Measurements from ENCODE around the gene DLG2.

DNA sequence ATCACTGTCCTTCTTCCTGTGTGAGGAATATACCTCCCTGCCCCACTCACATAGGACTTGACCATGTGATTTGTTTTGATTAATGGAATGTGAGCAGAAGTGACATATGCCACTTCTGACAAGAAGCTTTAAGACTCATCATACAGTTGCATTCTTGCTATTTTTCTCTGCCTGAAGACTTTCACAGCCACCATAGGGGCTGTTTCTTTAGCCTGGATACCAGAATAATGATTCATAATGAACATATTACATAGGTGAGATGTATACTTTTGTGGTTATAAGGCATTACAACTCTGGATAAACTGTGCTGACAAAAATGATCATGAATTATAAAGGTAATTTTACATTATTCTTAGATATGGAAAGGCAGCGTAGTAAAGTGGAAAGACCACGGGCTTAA, 798.0 kb downstream of the DLG2 start:
- TF ChIP-seq CTCF (IDR thresholded peaks at IDR 0.05): no peak
- TF ChIP-seq POLR2A (IDR thresholded peaks at IDR 0.05; ENCODE audit: low read depth): no peak
- no peak for TF ChIP-seq EP300 (IDR thresholded peaks at IDR 0.05)
- TF ChIP-seq POLR2AphosphoS5 (IDR thresholded peaks at IDR 0.05): no peak
